Kidney (tissue), 14 donors: ENCODE measurements around the gene ADGRL3. TPM values are rescaled to one million over a fixed set of nuclear protein-coding genes. Genes with fewer than 3 reads are reported as not detected.

ENCODE experiments used
- DNase-seq, 5 donors: peaks; one replicate each; pipeline ENCODE4 v3.0.0-alpha.2; 2013 to 2020
- FAIRE-seq: peaks from 2 replicates; lab custom pipeline; 2012; peaks lifted over from hg19 to GRCh38; lab: Jason Lieb, UNC
- H3K27ac ChIP-seq, 2 donors: one replicate each; pipeline ENCODE4 v1.7.0; 2013; ENCODE audit warnings: low read depth in 2 of 2, low read length in 2 of 2, inconsistent platforms in 1 of 2
- H3K27me3 ChIP-seq: one replicate; pipeline ENCODE4 v1.7.1; 2013; ENCODE audit warnings: low read length, inconsistent platforms; ENCODE audit not compliant: control insufficient read depth, insufficient read depth
- H3K36me3 ChIP-seq, 3 donors: one replicate each; pipeline versions ENCODE4 v1.7.0 to v1.7.1; 2013; ENCODE audit warnings: low read length in 3 of 3, control low read depth in 1 of 3, inconsistent platforms in 1 of 3; ENCODE audit not compliant: insufficient read depth in 3 of 3, control insufficient read depth in 2 of 3
- H3K4me1 ChIP-seq, 3 donors: one replicate each; pipeline versions ENCODE4 v1.7.0 to v1.7.1; 2013; ENCODE audit warnings: low read length in 3 of 3, inconsistent platforms in 1 of 3, low read depth in 1 of 3; ENCODE audit not compliant: control insufficient read depth in 2 of 3, insufficient read depth in 2 of 3
- H3K4me3 ChIP-seq, 3 donors: one replicate each; pipeline versions ENCODE4 v1.7.0 to v1.8.1; 2013; ENCODE audit warnings: low read length in 3 of 3, control low read depth in 1 of 3, inconsistent platforms in 1 of 3
- H3K9ac ChIP-seq, 3 donors: one replicate each; pipeline versions ENCODE4 v1.7.0 to v1.7.1; 2013; ENCODE audit warnings: low read length in 3 of 3, control low read depth in 1 of 3, inconsistent platforms in 1 of 3
- H3K9me3 ChIP-seq, 3 donors: one replicate each; pipeline versions ENCODE4 v1.7.0 to v1.7.1; 2013; ENCODE audit warnings: low read length in 3 of 3, control low read depth in 1 of 3, inconsistent platforms in 1 of 3; ENCODE audit not compliant: control insufficient read depth in 2 of 3, insufficient read depth in 1 of 3
- CTCF ChIP-seq: IDR thresholded peaks from 3 replicates; pipeline ENCODE4 v1.5.1; 2012; ENCODE audit warnings: mild to moderate bottlenecking, moderate library complexity, borderline replicate concordance; ENCODE audit not compliant: insufficient read depth; ENCODE audit errors: extremely low read depth
- intact Hi-C: fragments of 100-400 bp; cut with DNase I; formaldehyde crosslinking; loops from one replicate; pipeline ENCODE4 v1.11.1; 2022
- polyA plus RNA-seq: library from polyadenylated mRNA; stranded (reverse); fragments of 350-450 nt; fragmentation: Illumina TruSeq; extraction: RNeasy Lipid Tissue Mini Kit (QIAGEN cat#74804); gene quantifications from one replicate; pipeline ENCODE4 v1.2.3, GENCODE V29; 2014; ENCODE audit warnings: low read depth, low replicate concordance; ENCODE audit not compliant: insufficient read depth
- total RNA-seq: library from RNA; stranded (reverse); fragmentation: NEBNext Ultra II Directional; extraction: Animal tissue kit (Norgen Biotek cat#: 25700); gene quantifications from one replicate; pipeline ENCODE4 v1.2.1, GENCODE V29; 2021
- donor health status: control.
- donor health status: control.
- donor health status: control.
- donor health status: control.
- donor health status: control.
- donor health status: DM: yes; HTN: yes; CAD: no.
- donor health status: Normal renal cell carcinoma (clear cell type).

Gene ADGRL3
- total and polyA plus RNA-seq, 2 donors from 2014 or later, result 1.3 to 8.9 TPM

- H3K4me3 ChIP-seq, result peak overlapping the region in 1 of 3 donors; percentile 67
Measured at GRCh38 chr4:61199873-61200186, 296 bp upstream of the ADGRL3 start.

GRCh38 chr4:61200916-61201526, 895 bp downstream of the ADGRL3 start:
- TF ChIP-seq CTCF, result no peak
- DNase-seq (peak; percentile 62 to 82 (median 70)), FAIRE-seq (no peak)
- Histone ChIP-seq H3K9ac (peak overlapping the region in 1 of 3 donors; percentile 85), H3K4me1 (peaks cover 0 to 7% (median 0%) of the 10 kb centered on the region in 3 donors), H3K27ac (no peak overlapping the region), H3K4me3 (peak overlapping the region; percentile 25 to 90 (median 54)), H3K9me3 (no peaks in the 10 kb centered on the region), H3K27me3 (no peaks in the 10 kb centered on the region), H3K36me3 (no peaks in the 10 kb centered on the region)
- intact Hi-C loops, result no loop called here

More at GRCh38 chr4:61199873-61200186, 296 bp upstream of the ADGRL3 start:
- DNase-seq (no peak), FAIRE-seq (no peak)
- Histone ChIP-seq H3K36me3 (no peaks in the 10 kb centered on the region), H3K9ac (peak overlapping the region in 1 of 3 donors; percentile 31), H3K9me3 (no peaks in the 10 kb centered on the region), H3K27me3 (no peaks in the 10 kb centered on the region), H3K4me1 (peaks cover 0 to 7% (median 0%) of the 10 kb centered on the region in 3 donors), H3K27ac (no peak overlapping the region)
- TF ChIP-seq CTCF, result no peak
- intact Hi-C loops, result no loop called here

GRCh38 chr4:61201561-61201960, 1.4 kb downstream of the ADGRL3 start:
- intact Hi-C loops, result no loop called here
- DNase-seq (peak in 2 of 5 donors; percentile 45 to 70), FAIRE-seq (no peak)
- Histone ChIP-seq H3K36me3 (no peaks in the 10 kb centered on the region), H3K27ac (no peak overlapping the region), H3K9ac (peak overlapping the region in 1 of 3 donors; percentile 85), H3K4me3 (peak overlapping the region; percentile 25 to 90 (median 54)), H3K27me3 (no peaks in the 10 kb centered on the region), H3K4me1 (peaks cover 0 to 7% (median 0%) of the 10 kb centered on the region in 3 donors), H3K9me3 (no peaks in the 10 kb centered on the region)
- TF ChIP-seq CTCF, result no peak
